Calu3 (cell line): ENCODE measurements around the gene ATCAY. TPM values are rescaled to one million over a fixed set of nuclear protein-coding genes. Genes with fewer than 3 reads are reported as not detected.

Experiments used
- microRNA-seq: library from miRNA; unstranded; fragments of <30 nt; microRNA quantifications from one replicate; pipeline ENCODE4 v1.2.0, GENCODE V29; 2022
- total RNA-seq: library from RNA; stranded (reverse); gene quantifications from 2 replicates; pipeline ENCODE4 v1.2.3, GENCODE V29; 2022

Gene ATCAY
- total RNA-seq, 1 experiment from 2014 or later: not detected

Small RNA genes lying within 50 kb of the gene (microRNA-seq; reads per million reads assigned to microRNA genes)
- not detected for gene MIR637

Other genes starting within 250 kb of the ATCAY start
- 23.6 and 26.3 TPM in 2 replicates for gene PIP5K1C, start 180.2 kb upstream of the ATCAY start, total RNA-seq
- gene TJP3, start 172.3 kb upstream of the ATCAY start, total RNA-seq: 84.8 and 111 TPM in 2 replicates
- gene APBA3, start 119.0 kb upstream of the ATCAY start, total RNA-seq: 18.1 and 19.6 TPM in 2 replicates
- gene MRPL54, start 118.0 kb upstream of the ATCAY start, total RNA-seq: 26.1 and 31.0 TPM in 2 replicates
- gene RAX2, start 108.5 kb upstream of the ATCAY start, total RNA-seq: not detected in 2 replicates
- not detected in 2 replicates for gene MATK, start 94.3 kb upstream of the ATCAY start, total RNA-seq
- gene ZFR2, start 11.6 kb upstream of the ATCAY start, total RNA-seq: not detected in 2 replicates
- not detected in 2 replicates for gene NMRK2, start 52.4 kb downstream of the ATCAY start, total RNA-seq
- 46.3 and 50.9 TPM in 2 replicates for gene DAPK3, start 90.4 kb downstream of the ATCAY start, total RNA-seq
- 1,011 and 1,166 TPM in 2 replicates for gene EEF2, start 104.8 kb downstream of the ATCAY start, total RNA-seq
- 29.3 and 35.7 TPM in 2 replicates for gene PIAS4, start 127.1 kb downstream of the ATCAY start, total RNA-seq
- 38.0 and 44.7 TPM in 2 replicates for gene ZBTB7A, start 186.2 kb downstream of the ATCAY start, total RNA-seq
- gene MAP2K2, start 243.4 kb downstream of the ATCAY start, total RNA-seq: 113 and 114 TPM in 2 replicates